ENCODE measurements around the gene MTFP1. TPM values are rescaled to one million over a fixed set of nuclear protein-coding genes. Genes with fewer than 3 reads are reported as not detected.
A peak's percentile ranks its signal among the peaks of the same experiment; 100 is the strongest.

MTFP1 gene
- total and polyA plus RNA-seq, 2 donors (not counting 1 experiment from before 2014, with no cell fraction given), result 11.8 to 18.4 TPM

GRCh38 chr22:30390974-30391691 is 34.4 kb upstream of the MTFP1 start:
- ATAC-seq (ENCODE audit: low read depth) (peak; percentile 67), DNase-seq (peak; percentile 91)
- Histone ChIP-seq H3K36me3 (replicated peaks in 1 of 2; ENCODE audit: control extremely low read depth in 1 of 2, control insufficient read depth in 1 of 2, extremely low read depth in 1 of 2, insufficient read depth in 2 of 2, low read length in 1 of 2) (no peaks in the 10 kb centered on the region), H3K27me3 (replicated peaks in 1 of 4; ENCODE audit: control extremely low read depth in 1 of 4, control insufficient read depth in 3 of 4, insufficient read depth in 4 of 4, low read length in 3 of 4) (peaks cover 0 to 6% (median 5%) of the 10 kb centered on the region in 4 experiments), H3K79me2 (ENCODE audit: control insufficient read depth, insufficient read depth, low read length) (no peaks in the 10 kb centered on the region), H2AFZ (ENCODE audit: insufficient read depth, low read depth, low read length, poor library complexity, severe bottlenecking) (peak overlapping the region; percentile 60), H3K4me2 (replicated peaks; ENCODE audit: low read depth, low read length, poor library complexity, severe bottlenecking) (peak overlapping the region; percentile 31), H3K9me3 (ENCODE audit: control extremely low read depth in 1 of 3, control insufficient read depth in 2 of 3, insufficient read depth in 1 of 3, low read length in 2 of 3) (no peaks in the 10 kb centered on the region), H3K27ac (ENCODE audit: low read length in 2 of 2) (no peak overlapping the region), H3K9ac (ENCODE audit: low read length) (no peak overlapping the region), H4K20me1 (ENCODE audit: control insufficient read depth, insufficient read depth, low read length, poor library complexity, severe bottlenecking) (no peaks in the 10 kb centered on the region), H3K4me1 (ENCODE audit: control insufficient read depth in 2 of 2, insufficient read depth in 2 of 2, low read length in 2 of 2) (peaks cover 21 to 33% of the 10 kb centered on the region in 2 donors), H3K4me3 (ENCODE audit: control extremely low read depth in 1 of 5, extremely low read depth in 1 of 5, insufficient read depth in 1 of 5, low read depth in 2 of 5, low read length in 4 of 5) (no peak overlapping the region)
- POLR2A ChIA-PET, result interaction anchor here (1.4 kb wide), 1 partner anchor 101 kb away, joined by 3 read pairs; the partner anchor contains the start of gene CASTOR1
- Mint-ChIP-seq H3K27me3 (peaks cover 16% of the 10 kb centered on the region), H3K27ac (peak overlapping the region; percentile 95), H3K4me3 (peak overlapping the region; percentile 48), H3K4me1 (peaks cover 33% of the 10 kb centered on the region), H3K9me3 (ENCODE audit: insufficient read depth) (no peaks in the 10 kb centered on the region)
- intact Hi-C loops (cut with micrococcal nuclease), result loop anchor here (1.0 to 10.0 kb wide), 3 partner anchors 32 to 204 kb away; partner anchors contain the start of gene PES1
- WGBS (ENCODE audit: insufficient coverage), result 84% methylated on average over 3 of the region's 5 CpGs
- CTCF ChIA-PET, result interaction anchor here (0.6 to 19.9 kb wide), 22 partner anchors 9 to 1007 kb away, joined by 3 to 510 read pairs (median 5); partner anchors contain the start of genes CASTOR1 and MTFP1
- no peak for TF ChIP-seq EZH2 (IDR thresholded peaks at IDR 0.05; ENCODE audit: borderline replicate concordance, insufficient read depth, low read depth, low read length, poor library complexity, severe bottlenecking)
- peak; percentile 90 for TF ChIP-seq CTCF (IDR thresholded peaks at IDR 0.05)

All from B cell (primary cell).